Psoas muscle (tissue), 8 donors: Measurements from ENCODE around the gene GPBP1L1. TPM values are rescaled to one million over a fixed set of nuclear protein-coding genes. Genes with fewer than 3 reads are reported as not detected.
A peak's percentile ranks its signal among the peaks of the same experiment; 100 is the strongest.

Experiments used
- ATAC-seq, 4 donors: fragments of 200-7000 bp; cut with Tn5 transposase; one replicate each; pipeline ENCODE4 v1.9.1; 2020; ENCODE audit warnings: moderate library complexity in 3 of 4, mild to moderate bottlenecking in 2 of 4
- DNase-seq, 2 donors: peaks; one replicate each; pipeline ENCODE4 v3.0.0-alpha.2; 2020
- H3K27ac ChIP-seq: fragments of 200-600 bp; one replicate; pipeline ENCODE4 v1.8.0; 2022
- H3K27me3 ChIP-seq, 3 donors: fragments of 200-600 bp in 1 of 3; one replicate each; pipeline versions ENCODE4 v1.6.1 to v1.8.0; 2013 to 2022; ENCODE audit warnings: low read length in 2 of 3, mild to moderate bottlenecking in 2 of 3, moderate library complexity in 1 of 3; ENCODE audit not compliant: insufficient read depth in 3 of 3
- H3K36me3 ChIP-seq, 2 donors: fragments of 200-600 bp in 1 of 2; one replicate each; pipeline versions ENCODE4 v1.6.1 to v1.8.0; 2013 to 2022; ENCODE audit warnings: low read depth in 1 of 2, mild to moderate bottlenecking in 1 of 2, moderate library complexity in 1 of 2; ENCODE audit not compliant: insufficient read depth in 1 of 2
- H3K4me1 ChIP-seq: fragments of 200-600 bp; one replicate; pipeline ENCODE4 v1.8.0; 2022
- H3K4me3 ChIP-seq: fragments of 200-600 bp; one replicate; pipeline ENCODE4 v1.8.0; 2022; ENCODE audit warnings: mild to moderate bottlenecking
- H3K9me3 ChIP-seq: fragments of 200-600 bp; one replicate; pipeline ENCODE4 v1.8.0; 2022
- CTCF ChIP-seq: fragments of 200-600 bp; IDR thresholded peaks from one replicate; pipeline ENCODE4 v1.8.0; 2022; ENCODE audit warnings: antibody characterized with exemption
- WGBS, 3 donors: extraction: QIAGEN DNeasy Blood & Tissue Kit; methylation state at CpG; one replicate each; pipeline versions ENCODE4 v1.1.6 to v1.1.7; 2013; 5-methylcytosine and 5-hydroxymethylcytosine counted together
- intact Hi-C, 2 donors: fragments of 100-400 bp; cut with DNase I; formaldehyde crosslinking; loops; one replicate each; pipeline versions ENCODE4 v1.11.0 to v1.14.2; 2022
- polyA plus RNA-seq, 3 donors: library from polyadenylated mRNA; stranded (reverse); fragments of 200-250 nt; gene quantifications; one replicate each; pipeline ENCODE4 v1.2.3, GENCODE V29; 2013
- total RNA-seq, 4 donors: library from RNA; stranded (reverse); fragmentation: NEBNext Ultra II Directional in 2 of 4; extraction: Animal tissue kit (Norgen Biotek cat#: 25700) in 2 of 4; gene quantifications; one replicate each; pipeline versions ENCODE4 v1.2.1 to v1.2.4, GENCODE V29; 2021 to 2023
- donor health status: healthy with polysubstance abuse.
- donor health status: DM: no; HTN: no; CAD: no; lungs with moderate emphysema.
- donor health status: Bipolar disorder and iron deficiency.
- donor health status: healthy.
- donor health status: DM: yes; HTN: yes; CAD: no.
- donor health status: DM: no; HTN: no; CAD: no.
- donor health status: DM: no; HTN: no; CAD: no.
- donor health status: DM: yes; HTN: yes; CAD: no.

GPBP1L1 gene
- total and polyA plus RNA-seq, 7 donors: 25.8 to 74.4 (median 62.3) TPM

GRCh38 chr1:45647248-45648021 is 38.9 kb downstream of the GPBP1L1 start:
- ATAC-seq (no peak), DNase-seq (no peak)
- intact Hi-C loops: no loop called here
- no peaks in the 10 kb centered on the region for H3K9me3 ChIP-seq
- peaks cover 15% of the 10 kb centered on the region for H3K4me1 ChIP-seq
- no peak overlapping the region for H3K4me3 ChIP-seq
- H3K27me3 ChIP-seq: no peaks in the 10 kb centered on the region
- no peak for TF ChIP-seq CTCF
- 88 to 91% (median 89%) methylated on average over 9 of the region's 9 CpGs for WGBS, 3 donors
- H3K27ac ChIP-seq: no peak overlapping the region
- peaks cover 2 to 85% of the 10 kb centered on the region in 2 donors for H3K36me3 ChIP-seq

GRCh38 chr1:45644661-45645060 is 41.7 kb downstream of the GPBP1L1 start:
- Histone ChIP-seq H3K4me3 (no peak overlapping the region), H3K9me3 (no peaks in the 10 kb centered on the region), H3K27ac (no peak overlapping the region), H3K4me1 (no peaks in the 10 kb centered on the region), H3K36me3 (peaks cover 9 to 84% of the 10 kb centered on the region in 2 donors), H3K27me3 (no peaks in the 10 kb centered on the region)
- no peak for DNase-seq
- no peak for TF ChIP-seq CTCF
- no peak for ATAC-seq
- WGBS, 3 donors: 85 to 96% (median 87%) methylated on average over 2 of the region's 2 CpGs
- intact Hi-C loops: no loop called here

- H3K4me1 ChIP-seq: no peaks in the 10 kb centered on the region
- ATAC-seq: peak in 1 of 4 donors; percentile 31
- H3K36me3 ChIP-seq: peaks cover 12 to 84% of the 10 kb centered on the region in 2 donors
- DNase-seq: no peak
- no peak overlapping the region for H3K4me3 ChIP-seq
- no peak overlapping the region for H3K27ac ChIP-seq
- no peaks in the 10 kb centered on the region for H3K27me3 ChIP-seq
- intact Hi-C loops: no loop called here
- TF ChIP-seq CTCF: no peak
- H3K9me3 ChIP-seq: no peaks in the 10 kb centered on the region
These were observed 42.4 kb downstream of the GPBP1L1 start for GRCh38 chr1:45643978-45644377.

GRCh38 chr1:45643321-45643720 is 43.0 kb downstream of the GPBP1L1 start:
- Histone ChIP-seq H3K4me1 (no peaks in the 10 kb centered on the region), H3K27me3 (no peaks in the 10 kb centered on the region), H3K9me3 (no peaks in the 10 kb centered on the region), H3K27ac (no peak overlapping the region), H3K4me3 (no peak overlapping the region), H3K36me3 (peaks cover 16 to 85% of the 10 kb centered on the region in 2 donors)
- intact Hi-C loops: no loop called here
- no peak for TF ChIP-seq CTCF
- DNase-seq (no peak), ATAC-seq (no peak)
- 68 to 82% (median 78%) methylated on average over 5 of the region's 5 CpGs for WGBS, 3 donors

- ATAC-seq: no peak
- H3K36me3 ChIP-seq: peaks cover 21 to 89% of the 10 kb centered on the region in 2 donors
These were observed 46.0 kb downstream of the GPBP1L1 start for GRCh38 chr1:45640293-45640692.

More at GRCh38 chr1:45640293-45640692, 46.0 kb downstream of the GPBP1L1 start:
- no peak overlapping the region for H3K4me3 ChIP-seq
- WGBS, 3 donors: 95 to 96% (median 96%) methylated on average over 1 of the region's 1 CpG
- intact Hi-C loops: no loop called here
- TF ChIP-seq CTCF: no peak
- no peaks in the 10 kb centered on the region for H3K9me3 ChIP-seq
- no peak overlapping the region for H3K27ac ChIP-seq
- H3K27me3 ChIP-seq: no peaks in the 10 kb centered on the region
- DNase-seq: no peak
- H3K4me1 ChIP-seq: no peaks in the 10 kb centered on the region
